Peyer's patch (tissue), 4 donors: ENCODE data around the gene SULT1B1.

Source experiments
- CTCF ChIP-seq, 6 experiments: fragments of 450-650 bp in 4 of 6; fragments of 200-600 bp in 2 of 6; sonication (generic) in 1 of 6; IDR thresholded peaks; one replicate each; pipeline ENCODE4 v1.5.1; 2017 to 2019; ENCODE audit warnings: antibody characterized with exemption in 6 of 6, mild to moderate bottlenecking in 3 of 6, moderate library complexity in 1 of 6
- POLR2A ChIP-seq, 2 donors: fragments of 450-650 bp; IDR thresholded peaks; one replicate each; pipeline ENCODE4 v1.5.1; 2017; ENCODE audit warnings: antibody characterized with exemption in 2 of 2, mild to moderate bottlenecking in 2 of 2, moderate library complexity in 2 of 2

- TF ChIP-seq POLR2A (IDR thresholded peaks at IDR 0.05): no peak
- no peak for TF ChIP-seq CTCF (IDR thresholded peaks at IDR 0.05)
Observed at GRCh38 chr4:69731241-69731640, 29.2 kb downstream of the SULT1B1 start.
